GM19467 (cell line): ENCODE measurements around the gene SPACDR.

Experiments
- ATAC-seq: cut with Tn5 transposase; IDR thresholded peaks from one replicate; pipeline ENCODE4 v1.9.1; 2021; ENCODE audit warnings: mild to moderate bottlenecking, moderate library complexity; ENCODE audit not compliant: unreplicated experiment

SPACDR gene

GRCh38 chr7:100419660-100420226 lies 44.3 kb downstream of the SPACDR start:
- ATAC-seq, result no peak

DNA sequence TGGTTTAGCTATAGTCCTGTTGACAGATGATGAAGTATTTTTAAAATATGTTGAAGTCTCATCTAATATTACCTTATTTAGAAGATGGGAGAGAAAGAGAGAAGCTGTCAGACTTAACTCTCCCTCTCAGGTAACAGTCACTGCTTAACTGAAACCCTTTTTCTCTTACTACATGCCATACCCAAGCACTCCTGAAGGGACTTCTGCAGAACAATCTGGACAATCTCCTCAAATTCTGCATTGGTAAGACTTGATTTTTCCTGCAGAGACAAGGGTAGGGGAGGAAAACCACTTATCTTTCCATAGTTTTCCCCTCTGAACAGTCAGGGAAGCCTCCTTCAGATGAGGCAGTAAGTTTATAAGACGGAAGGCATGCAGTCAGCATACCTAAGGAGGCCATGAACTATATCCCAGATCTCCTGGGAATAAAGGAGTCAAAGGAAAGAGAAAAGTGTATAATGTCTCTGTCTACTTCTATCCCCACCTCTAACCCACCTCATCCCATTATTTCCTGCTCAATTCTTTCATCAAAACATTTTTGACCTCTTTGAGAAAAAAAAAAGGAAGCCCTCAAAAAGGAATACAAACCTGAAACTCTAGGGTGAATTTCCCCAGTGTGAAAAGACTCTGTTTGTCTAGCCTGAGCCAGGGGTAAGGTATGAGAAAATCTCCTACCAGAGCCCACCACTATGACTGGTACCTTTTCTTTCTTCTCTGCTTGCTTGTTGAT lies 45.0 kb downstream of the SPACDR start:
- no peak for ATAC-seq

DNA sequence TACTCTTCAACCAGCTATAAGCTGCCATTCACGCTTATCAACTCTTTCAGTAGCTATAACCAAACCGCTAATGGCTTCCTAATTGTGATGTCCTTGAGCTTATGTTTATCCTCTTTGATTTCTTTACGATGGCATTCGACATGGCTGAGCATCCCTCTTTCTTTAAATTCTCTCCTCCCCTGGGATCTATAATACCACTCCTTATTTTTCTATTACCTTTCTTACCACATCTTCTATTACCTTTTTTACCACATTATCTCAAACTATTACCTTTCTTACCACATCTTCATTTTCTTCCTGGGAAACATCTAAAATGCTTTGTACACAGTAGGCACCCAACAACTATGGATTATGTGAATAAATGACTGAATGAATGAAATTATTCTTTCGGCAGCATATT lies 48.6 kb downstream of the SPACDR start:
- ATAC-seq, result no peak

GRCh38 chr7:100413889-100414288 lies 50.2 kb downstream of the SPACDR start:
- ATAC-seq, result no peak

- no peak for ATAC-seq
These were observed 50.7 kb downstream of the SPACDR start for GRCh38 chr7:100413346-100413745.

GRCh38 chr7:100411101-100411500 lies 53.0 kb downstream of the SPACDR start:
- ATAC-seq, result no peak

- no peak for ATAC-seq
These were observed 56.5 kb downstream of the SPACDR start for GRCh38 chr7:100407285-100408180.

DNA sequence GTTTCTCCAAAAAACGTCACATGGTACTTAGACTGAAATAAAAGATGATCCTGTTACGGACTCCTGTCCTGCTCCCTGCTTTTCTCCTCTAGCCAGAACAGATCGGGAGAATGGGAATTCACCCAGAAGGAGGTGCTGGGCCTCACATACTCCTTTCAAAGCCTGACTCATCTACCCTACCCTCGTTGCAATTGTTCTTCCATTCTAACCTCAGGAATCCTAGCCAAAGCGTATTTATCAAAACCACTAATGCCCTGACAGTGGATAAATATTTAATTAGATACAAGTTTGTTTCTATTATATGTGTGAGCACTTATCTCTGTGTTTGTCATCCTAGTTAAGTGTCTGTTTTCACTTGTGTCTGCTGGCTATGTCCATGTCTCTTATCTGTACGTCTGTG lies 57.3 kb downstream of the SPACDR start:
- ATAC-seq, result no peak
